SJCRH30 (cell line): ENCODE measurements around the gene VPS72. TPM values are rescaled to one million over a fixed set of nuclear protein-coding genes. Genes with fewer than 3 reads are reported as not detected.

Experiments used
- total RNA-seq: library from RNA; depleted of rRNA; stranded (reverse); fragments of >200 nt; shearing (Covaris generic); gene quantifications from 2 replicates; pipeline ENCODE4 v1.2.3, GENCODE V29; 2014; rRNA removed

VPS72 gene
- total RNA-seq, 1 experiment from 2014 or later, result 49.4 TPM

Other genes starting within 250 kb of the VPS72 start
- gene CERS2, start 215.4 kb downstream of the VPS72 start, total RNA-seq, result 87.3 and 95.2 TPM in 2 replicates
- gene ANXA9, start 207.9 kb downstream of the VPS72 start, total RNA-seq, result not detected in 2 replicates
- gene MINDY1, start 183.3 kb downstream of the VPS72 start, total RNA-seq, result 2.0 and 2.5 TPM in 2 replicates
- gene PRUNE1, start 181.7 kb downstream of the VPS72 start, total RNA-seq, result 15.0 and 17.4 TPM in 2 replicates
- 0.22 and 0.56 TPM in 2 replicates for gene BNIPL, start 153.6 kb downstream of the VPS72 start, total RNA-seq
- gene C1orf56, start 142.4 kb downstream of the VPS72 start, total RNA-seq, result 1.8 and 2.0 TPM in 2 replicates
- 42.2 and 48.3 TPM in 2 replicates for gene CDC42SE1, start 130.6 kb downstream of the VPS72 start, total RNA-seq
- 14.9 and 15.7 TPM in 2 replicates for gene MLLT11, start 129.8 kb downstream of the VPS72 start, total RNA-seq
- 3.0 and 3.2 TPM in 2 replicates for gene GABPB2, start 119.4 kb downstream of the VPS72 start, total RNA-seq
- gene SEMA6C, start 43.6 kb downstream of the VPS72 start, total RNA-seq, result 11.2 and 12.5 TPM in 2 replicates
- not detected in 2 replicates for gene TNFAIP8L2, start 33.5 kb downstream of the VPS72 start, total RNA-seq
- gene LYSMD1, start 24.3 kb downstream of the VPS72 start, total RNA-seq, result 13.4 and 15.8 TPM in 2 replicates
- 48.9 and 57.8 TPM in 2 replicates for gene SCNM1, start 24.1 kb downstream of the VPS72 start, total RNA-seq
- not detected in 2 replicates for gene TMOD4, start 14.2 kb downstream of the VPS72 start, total RNA-seq
- gene PIP5K1A, start 8.4 kb upstream of the VPS72 start, total RNA-seq, result 85.0 and 99.3 TPM in 2 replicates
- 130 and 132 TPM in 2 replicates for gene PSMD4, start 64.5 kb upstream of the VPS72 start, total RNA-seq
- 16.1 and 17.6 TPM in 2 replicates for gene ZNF687, start 92.1 kb upstream of the VPS72 start, total RNA-seq
- gene PI4KB, start 137.2 kb upstream of the VPS72 start, total RNA-seq, result 29.4 and 32.3 TPM in 2 replicates
- 29.1 and 33.2 TPM in 2 replicates for gene RFX5, start 157.1 kb upstream of the VPS72 start, total RNA-seq
- 10.4 and 11.8 TPM in 2 replicates for gene SELENBP1, start 182.5 kb upstream of the VPS72 start, total RNA-seq
- gene PSMB4, start 209.4 kb upstream of the VPS72 start, total RNA-seq, result 355 and 363 TPM in 2 replicates